ENCODE measurements around the gene TCF25. TPM values are rescaled to one million over a fixed set of nuclear protein-coding genes. Genes with fewer than 3 reads are reported as not detected.

The TCF25 gene
- total RNA-seq, 1 experiment from 2014 or later: 345 TPM

- Histone ChIP-seq H3K4me1 (ENCODE audit: control insufficient read depth in 1 of 2, insufficient read depth in 2 of 2, low read length in 2 of 2) (peaks cover 4 to 11% of the 10 kb centered on the region in 2 experiments; a peak in 3 of 4 replicates), H3K9ac (ENCODE audit: low read length) (no peak overlapping the region), H3K27ac (ENCODE audit: low read depth, low read length) (no peak overlapping the region), H3K79me2 (ENCODE audit: insufficient read depth, low read length) (peaks cover 2% of the 10 kb centered on the region; the same call in 1 of the 2 replicates), H3K9me2 (ENCODE audit: insufficient read depth) (no peaks in the 10 kb centered on the region), H3K27me3 (ENCODE audit: insufficient read depth, low read length) (no peaks in the 10 kb centered on the region), H3K4me2 (ENCODE audit: low read length) (no peak overlapping the region), H2AFZ (ENCODE audit: low read depth, low read length, poor library complexity, severe bottlenecking) (no peak overlapping the region), H3K9me3 (ENCODE audit: control insufficient read depth in 1 of 2, insufficient read depth in 1 of 2, low read depth in 1 of 2, low read length in 2 of 2) (no peaks in the 10 kb centered on the region), H3K4me3 (replicated peaks in 1 of 2; ENCODE audit: low read depth in 1 of 2, low read length in 2 of 2) (no peak overlapping the region), H3K36me3 (ENCODE audit: control insufficient read depth in 1 of 2, insufficient read depth in 2 of 2, low read length in 2 of 2) (peaks cover 18 to 20% of the 10 kb centered on the region in 2 experiments; a peak in 3 of 4 replicates), H4K20me1 (ENCODE audit: insufficient read depth) (no peaks in the 10 kb centered on the region)
- RAD21 ChIA-PET (ENCODE audit: low non-redundant PET in 1 of 2, low total read pairs in 2 of 2, uncharacterized antibody in 2 of 2, unreplicated experiment in 2 of 2): no interaction called here
- POLR2A ChIA-PET: no interaction called here
- no peak for DNase-seq (ENCODE audit: low read depth, low spot score)
- TF ChIP-seq EGR1 (IDR thresholded peaks at IDR 0.05; ENCODE audit: low read depth) (no peak), EZH2phosphoT487 (IDR thresholded peaks at IDR 0.05; ENCODE audit: borderline replicate concordance) (no peak), CTCF (IDR thresholded peaks at IDR 0.05 in 2 of 3, conservative IDR thresholded peaks at IDR 0.05 in 1 of 3; ENCODE audit: borderline replicate concordance in 1 of 3, insufficient read depth in 1 of 3, low read depth in 2 of 3, low read length in 2 of 3) (no peak), MAX (IDR thresholded peaks at IDR 0.05) (no peak), JUND (IDR thresholded peaks at IDR 0.05) (no peak), ZNF274 (IDR thresholded peaks at IDR 0.05; ENCODE audit: low read depth, low read length) (no peak), POLR2A (IDR thresholded peaks at IDR 0.05; ENCODE audit: borderline replicate concordance, extremely low read depth, insufficient read depth, insufficient read length) (no peak), POLR2AphosphoS5 (IDR thresholded peaks at IDR 0.05; ENCODE audit: low read depth, low read length) (no peak), ATF3 (IDR thresholded peaks at IDR 0.05) (no peak), SP1 (IDR thresholded peaks at IDR 0.05; ENCODE audit: low read depth) (no peak), TCF7L2 (IDR thresholded peaks at IDR 0.05; ENCODE audit: borderline replicate concordance, extremely low read depth, insufficient read depth, insufficient read length) (no peak), SRF (IDR thresholded peaks at IDR 0.05; ENCODE audit: low read depth) (no peak), CBX3 (IDR thresholded peaks at IDR 0.05; ENCODE audit: low read depth) (no peak), ZFX (IDR thresholded peaks at IDR 0.05) (no peak), FOSL1 (IDR thresholded peaks at IDR 0.05; ENCODE audit: low read depth) (no peak), CEBPB (IDR thresholded peaks at IDR 0.05; ENCODE audit: low read depth) (no peak), SIN3A (IDR thresholded peaks at IDR 0.05; ENCODE audit: low read depth) (no peak), YY1 (IDR thresholded peaks at IDR 0.05; ENCODE audit: extremely low read depth, insufficient replicate concordance, low read depth, low read length) (no peak), ZBTB33 (IDR thresholded peaks at IDR 0.05; ENCODE audit: extremely low read depth, insufficient replicate concordance, low read length) (no peak)
- TF ChIP-seq, protein P1, sequence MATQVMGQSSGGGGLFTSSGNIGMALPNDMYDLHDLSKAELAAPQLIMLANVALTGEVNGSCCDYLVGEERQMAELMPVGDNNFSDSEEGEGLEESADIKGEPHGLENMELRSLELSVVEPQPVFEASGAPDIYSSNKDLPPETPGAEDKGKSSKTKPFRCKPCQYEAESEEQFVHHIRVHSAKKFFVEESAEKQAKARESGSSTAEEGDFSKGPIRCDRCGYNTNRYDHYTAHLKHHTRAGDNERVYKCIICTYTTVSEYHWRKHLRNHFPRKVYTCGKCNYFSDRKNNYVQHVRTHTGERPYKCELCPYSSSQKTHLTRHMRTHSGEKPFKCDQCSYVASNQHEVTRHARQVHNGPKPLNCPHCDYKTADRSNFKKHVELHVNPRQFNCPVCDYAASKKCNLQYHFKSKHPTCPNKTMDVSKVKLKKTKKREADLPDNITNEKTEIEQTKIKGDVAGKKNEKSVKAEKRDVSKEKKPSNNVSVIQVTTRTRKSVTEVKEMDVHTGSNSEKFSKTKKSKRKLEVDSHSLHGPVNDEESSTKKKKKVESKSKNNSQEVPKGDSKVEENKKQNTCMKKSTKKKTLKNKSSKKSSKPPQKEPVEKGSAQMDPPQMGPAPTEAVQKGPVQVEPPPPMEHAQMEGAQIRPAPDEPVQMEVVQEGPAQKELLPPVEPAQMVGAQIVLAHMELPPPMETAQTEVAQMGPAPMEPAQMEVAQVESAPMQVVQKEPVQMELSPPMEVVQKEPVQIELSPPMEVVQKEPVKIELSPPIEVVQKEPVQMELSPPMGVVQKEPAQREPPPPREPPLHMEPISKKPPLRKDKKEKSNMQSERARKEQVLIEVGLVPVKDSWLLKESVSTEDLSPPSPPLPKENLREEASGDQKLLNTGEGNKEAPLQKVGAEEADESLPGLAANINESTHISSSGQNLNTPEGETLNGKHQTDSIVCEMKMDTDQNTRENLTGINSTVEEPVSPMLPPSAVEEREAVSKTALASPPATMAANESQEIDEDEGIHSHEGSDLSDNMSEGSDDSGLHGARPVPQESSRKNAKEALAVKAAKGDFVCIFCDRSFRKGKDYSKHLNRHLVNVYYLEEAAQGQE (IDR thresholded peaks at IDR 0.05; ENCODE audit: low read depth): no peak
- ATAC-seq: no peak; the same call in 1 of the 2 replicates
- CTCF ChIA-PET: no interaction called here
- no TSS peak for BruUV-seq (replicated peaks)
- intact Hi-C loops (cut with micrococcal nuclease): no loop called here
These were observed 32.2 kb downstream of the TCF25 start for GRCh38 chr16:89905511-89906139.

Measured in HCT116 (cell line).